HepG2 (cell line): ENCODE measurements around the gene ZFAND6.
"Not testable (repeated sequence)": the region's sequence is repeated elsewhere in the genome, so short reads cannot be mapped to it uniquely, and the experiment has no call there.

Experiments used
- TF ChIP-seq, protein P1 (sequence below): sonication (generic); formaldehyde crosslinking; IDR thresholded peaks from 2 replicates; pipeline ENCODE4 v1.8.1; 2022; ENCODE audit warnings: low read depth, mild to moderate bottlenecking, missing genetic modification reagents
- TF ChIP-seq, protein P2 (sequence below): sonication (generic); formaldehyde crosslinking; IDR thresholded peaks from 2 replicates; pipeline ENCODE4 v1.5.0; 2020; ENCODE audit warnings: mild to moderate bottlenecking, missing genetic modification reagents, moderate library complexity

DNA sequence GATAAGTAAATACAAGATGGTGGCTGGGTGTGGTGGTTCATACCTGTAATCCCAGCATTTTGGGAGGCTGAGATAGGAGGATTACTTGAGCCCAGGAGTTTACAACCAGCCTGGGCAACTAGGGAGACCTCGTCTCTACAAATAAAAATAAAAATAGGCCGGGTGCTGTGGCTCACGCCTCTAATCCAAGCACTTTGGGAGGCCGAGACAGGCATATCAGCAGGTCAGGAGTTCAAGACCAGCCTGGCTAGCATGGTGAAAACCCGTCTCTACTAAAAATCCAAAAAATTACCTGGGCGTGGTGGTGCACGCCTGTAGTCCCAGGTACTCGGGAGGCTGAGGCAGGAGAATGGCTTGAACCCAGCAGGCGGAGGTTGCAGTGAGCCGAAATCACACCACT is 14.3 kb upstream of the ZFAND6 start:
- TF ChIP-seq, protein P1, sequence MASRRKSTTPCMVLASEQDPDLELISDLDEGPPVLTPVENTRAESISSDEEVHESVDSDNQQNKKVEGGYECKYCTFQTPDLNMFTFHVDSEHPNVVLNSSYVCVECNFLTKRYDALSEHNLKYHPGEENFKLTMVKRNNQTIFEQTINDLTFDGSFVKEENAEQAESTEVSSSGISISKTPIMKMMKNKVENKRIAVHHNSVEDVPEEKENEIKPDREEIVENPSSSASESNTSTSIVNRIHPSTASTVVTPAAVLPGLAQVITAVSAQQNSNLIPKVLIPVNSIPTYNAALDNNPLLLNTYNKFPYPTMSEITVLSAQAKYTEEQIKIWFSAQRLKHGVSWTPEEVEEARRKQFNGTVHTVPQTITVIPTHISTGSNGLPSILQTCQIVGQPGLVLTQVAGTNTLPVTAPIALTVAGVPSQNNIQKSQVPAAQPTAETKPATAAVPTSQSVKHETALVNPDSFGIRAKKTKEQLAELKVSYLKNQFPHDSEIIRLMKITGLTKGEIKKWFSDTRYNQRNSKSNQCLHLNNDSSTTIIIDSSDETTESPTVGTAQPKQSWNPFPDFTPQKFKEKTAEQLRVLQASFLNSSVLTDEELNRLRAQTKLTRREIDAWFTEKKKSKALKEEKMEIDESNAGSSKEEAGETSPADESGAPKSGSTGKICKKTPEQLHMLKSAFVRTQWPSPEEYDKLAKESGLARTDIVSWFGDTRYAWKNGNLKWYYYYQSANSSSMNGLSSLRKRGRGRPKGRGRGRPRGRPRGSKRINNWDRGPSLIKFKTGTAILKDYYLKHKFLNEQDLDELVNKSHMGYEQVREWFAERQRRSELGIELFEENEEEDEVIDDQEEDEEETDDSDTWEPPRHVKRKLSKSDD (CRISPR knock-in tag): not testable (repeated sequence)
- TF ChIP-seq, protein P2, sequence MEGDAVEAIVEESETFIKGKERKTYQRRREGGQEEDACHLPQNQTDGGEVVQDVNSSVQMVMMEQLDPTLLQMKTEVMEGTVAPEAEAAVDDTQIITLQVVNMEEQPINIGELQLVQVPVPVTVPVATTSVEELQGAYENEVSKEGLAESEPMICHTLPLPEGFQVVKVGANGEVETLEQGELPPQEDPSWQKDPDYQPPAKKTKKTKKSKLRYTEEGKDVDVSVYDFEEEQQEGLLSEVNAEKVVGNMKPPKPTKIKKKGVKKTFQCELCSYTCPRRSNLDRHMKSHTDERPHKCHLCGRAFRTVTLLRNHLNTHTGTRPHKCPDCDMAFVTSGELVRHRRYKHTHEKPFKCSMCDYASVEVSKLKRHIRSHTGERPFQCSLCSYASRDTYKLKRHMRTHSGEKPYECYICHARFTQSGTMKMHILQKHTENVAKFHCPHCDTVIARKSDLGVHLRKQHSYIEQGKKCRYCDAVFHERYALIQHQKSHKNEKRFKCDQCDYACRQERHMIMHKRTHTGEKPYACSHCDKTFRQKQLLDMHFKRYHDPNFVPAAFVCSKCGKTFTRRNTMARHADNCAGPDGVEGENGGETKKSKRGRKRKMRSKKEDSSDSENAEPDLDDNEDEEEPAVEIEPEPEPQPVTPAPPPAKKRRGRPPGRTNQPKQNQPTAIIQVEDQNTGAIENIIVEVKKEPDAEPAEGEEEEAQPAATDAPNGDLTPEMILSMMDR (CRISPR knock-in tag): not testable (repeated sequence)
